ENCODE measurements around the gene GPRIN3.

- no peak for TF ChIP-seq CTCF (IDR thresholded peaks at IDR 0.05; ENCODE audit: insufficient read depth, low read depth, low read length)
- no peak for TF ChIP-seq EZH2 (IDR thresholded peaks at IDR 0.05; ENCODE audit: insufficient read depth, low read length)
These were observed 28.2 kb downstream of the GPRIN3 start for GRCh38 chr4:89279385-89279784.

Measured in astrocyte (in vitro differentiated cells and primary cell).